ENCODE results near the gene PLA2G2D.

The PLA2G2D gene

GRCh38 chr1:20126041-20126805 is 6.9 kb upstream of the PLA2G2D start:
- no peak for TF ChIP-seq CTCF (IDR thresholded peaks at IDR 0.05; ENCODE audit: low read depth, low read length, missing control alignments)
- DNase-seq (ENCODE audit: low read depth), result peak; percentile 41
- H3K4me3 ChIP-seq (ENCODE audit: low read depth, low read length), result no peak overlapping the region

GRCh38 chr1:20125100-20125499 is 5.8 kb upstream of the PLA2G2D start:
- TF ChIP-seq CTCF (IDR thresholded peaks at IDR 0.05; ENCODE audit: low read depth, low read length, missing control alignments), result no peak
- no peak for DNase-seq (ENCODE audit: low read depth)
- H3K4me3 ChIP-seq (ENCODE audit: low read depth, low read length), result no peak overlapping the region

GRCh38 chr1:20124456-20125057 is 5.2 kb upstream of the PLA2G2D start:
- no peak for DNase-seq (ENCODE audit: low read depth)
- no peak overlapping the region for H3K4me3 ChIP-seq (ENCODE audit: low read depth, low read length)
- no peak for TF ChIP-seq CTCF (IDR thresholded peaks at IDR 0.05; ENCODE audit: low read depth, low read length, missing control alignments)

GRCh38 chr1:20123722-20124455 is 4.6 kb upstream of the PLA2G2D start:
- H3K4me3 ChIP-seq (ENCODE audit: low read depth, low read length), result no peak overlapping the region
- no peak for TF ChIP-seq CTCF (IDR thresholded peaks at IDR 0.05; ENCODE audit: low read depth, low read length, missing control alignments)
- DNase-seq (ENCODE audit: low read depth), result no peak

GRCh38 chr1:20120796-20121195 is 1.5 kb upstream of the PLA2G2D start:
- TF ChIP-seq CTCF (IDR thresholded peaks at IDR 0.05; ENCODE audit: low read depth, low read length, missing control alignments), result no peak
- no peak for DNase-seq (ENCODE audit: low read depth)
- no peak overlapping the region for H3K4me3 ChIP-seq (ENCODE audit: low read depth, low read length)

GRCh38 chr1:20117236-20117635 is 2.1 kb downstream of the PLA2G2D start:
- TF ChIP-seq CTCF (IDR thresholded peaks at IDR 0.05; ENCODE audit: low read depth, low read length, missing control alignments), result no peak
- no peak overlapping the region for H3K4me3 ChIP-seq (ENCODE audit: low read depth, low read length)
- no peak for DNase-seq (ENCODE audit: low read depth)

Measured in GM12864 (cell line).